ENCODE data around the gene DPP4.

Gene DPP4
- total RNA-seq = 130 to 233 reads per million in 2 experiments

GRCh38 chr2:162073888-162074631 is at the start of gene DPP4:
DPP4 (minus strand) TSS chr2:162074215; CDS start chr2:162073981, 234 bp downstream.
- DNase-seq (ENCODE audit: low read depth) = peak; percentile 17

DNA sequence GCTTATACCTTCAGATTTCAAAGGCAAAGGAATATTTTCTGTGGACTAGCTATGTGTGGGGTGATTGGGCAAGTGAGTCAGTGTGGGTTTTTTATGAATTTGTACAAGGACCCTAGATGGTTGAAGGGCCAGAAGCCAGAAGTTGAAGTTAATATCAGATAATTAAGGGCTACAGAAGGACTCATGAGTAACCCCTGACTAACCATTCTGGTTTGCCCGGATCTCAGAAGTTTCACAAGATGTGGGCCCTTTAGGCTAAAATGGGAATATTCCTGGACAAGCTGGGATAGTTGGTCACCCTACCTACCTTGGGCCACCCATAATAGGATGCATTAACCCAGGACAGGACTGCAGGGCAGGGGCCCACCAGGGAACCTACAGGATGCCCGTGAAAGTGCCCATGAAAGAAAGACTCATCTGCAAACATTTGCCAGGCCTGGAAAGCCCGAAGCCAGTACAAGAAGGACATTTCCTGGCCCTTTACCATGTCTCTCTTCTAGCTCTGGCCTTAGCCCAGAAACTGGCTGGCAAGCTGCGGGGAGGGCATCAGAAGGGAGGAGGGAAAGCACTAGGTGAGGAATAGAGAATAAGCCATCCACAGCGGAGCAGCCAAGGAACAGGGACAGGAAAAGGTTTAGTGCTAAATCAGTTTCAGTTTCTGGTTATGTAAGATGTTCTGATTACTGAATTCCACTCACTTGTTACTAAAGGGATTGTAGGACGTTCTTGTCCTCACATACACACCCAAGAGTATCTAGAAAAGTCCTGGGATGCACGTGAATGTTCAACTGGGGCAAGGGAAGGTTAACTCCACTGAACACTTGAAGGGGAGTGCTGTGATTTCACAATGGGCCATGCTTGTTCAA is 44.4 kb upstream of the DPP4 start:
- DNase-seq (ENCODE audit: low read depth) = no peak

DNA sequence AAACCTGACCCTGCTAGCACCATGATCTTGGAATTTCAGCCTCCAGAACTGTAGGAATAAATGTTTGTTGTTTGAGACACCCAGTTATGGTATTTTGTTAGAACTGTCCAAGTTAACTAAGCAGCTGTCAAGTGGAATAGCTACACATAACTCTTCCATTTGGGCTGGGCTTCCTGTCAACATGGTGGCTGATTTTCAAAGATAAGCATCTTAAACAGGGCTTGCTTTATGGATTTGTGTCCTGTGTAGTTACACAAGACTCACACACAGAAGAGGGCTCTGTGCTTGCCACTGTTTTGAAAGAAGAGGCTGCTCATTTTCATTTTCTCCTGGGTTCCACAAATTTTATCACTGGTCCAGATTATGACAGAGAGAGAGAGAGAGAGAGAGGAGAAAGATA is 42.3 kb upstream of the DPP4 start:
- no peak for DNase-seq (ENCODE audit: low read depth)

- DNase-seq (ENCODE audit: low read depth) = no peak
Observed at GRCh38 chr2:162115076-162115475, 41.1 kb upstream of the DPP4 start.

DNA sequence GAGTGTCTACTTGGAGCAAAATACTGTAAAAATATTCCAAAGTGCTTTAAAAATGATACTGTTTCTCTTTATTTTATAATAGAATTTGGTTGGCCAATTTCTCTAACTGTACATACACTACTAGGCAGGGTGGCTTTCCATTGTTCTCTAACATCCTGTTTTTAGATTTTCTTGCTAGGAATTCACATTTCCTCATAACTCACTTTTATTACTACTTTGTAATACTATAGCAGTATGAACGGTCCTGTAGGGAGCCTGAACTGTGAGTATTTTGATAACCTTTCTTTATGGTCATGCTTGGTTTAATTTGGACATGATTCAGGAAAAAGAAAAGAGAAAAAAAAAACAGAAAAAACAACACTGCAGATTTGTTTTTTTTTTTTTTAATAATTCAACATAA is 40.3 kb upstream of the DPP4 start:
- DNase-seq (ENCODE audit: low read depth) = no peak

- no peak for DNase-seq (ENCODE audit: low read depth)
Observed at GRCh38 chr2:162113776-162114168, 39.8 kb upstream of the DPP4 start.

DNA sequence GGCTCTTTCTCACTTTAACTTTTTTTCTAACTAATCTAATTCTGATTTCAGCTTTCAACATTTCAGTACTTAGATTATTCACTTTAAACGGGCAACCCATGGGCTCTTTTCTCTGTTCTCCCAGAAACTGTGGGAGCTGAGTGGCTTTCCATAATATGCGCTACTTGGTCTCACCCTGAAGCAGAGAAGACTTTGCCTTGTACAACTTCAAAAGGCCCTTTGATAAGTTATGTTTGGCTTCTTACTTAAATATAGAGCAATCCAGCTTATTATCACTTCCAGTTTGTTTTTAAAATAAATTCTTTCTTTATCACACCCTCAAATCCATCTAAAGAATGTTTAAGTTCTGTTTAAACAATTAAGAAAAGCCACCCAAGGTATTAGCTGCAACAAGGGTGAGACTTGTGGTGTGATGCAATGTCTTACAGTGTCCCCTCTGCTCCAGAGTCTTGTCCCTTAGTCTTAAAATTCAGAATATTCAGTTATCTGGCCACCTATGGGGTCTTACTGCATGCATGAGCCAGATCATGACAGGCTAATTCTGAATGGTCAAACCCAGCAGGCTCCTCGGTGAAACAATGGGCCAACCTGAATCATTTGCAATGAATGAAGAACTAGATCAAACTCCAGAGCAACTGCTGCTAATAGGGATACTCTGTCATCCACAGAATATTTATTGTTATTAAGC is 39.2 kb upstream of the DPP4 start:
- DNase-seq (ENCODE audit: low read depth) = no peak

- DNase-seq (ENCODE audit: low read depth) = no peak
Observed at GRCh38 chr2:162111958-162112850, 38.2 kb upstream of the DPP4 start.

DNA sequence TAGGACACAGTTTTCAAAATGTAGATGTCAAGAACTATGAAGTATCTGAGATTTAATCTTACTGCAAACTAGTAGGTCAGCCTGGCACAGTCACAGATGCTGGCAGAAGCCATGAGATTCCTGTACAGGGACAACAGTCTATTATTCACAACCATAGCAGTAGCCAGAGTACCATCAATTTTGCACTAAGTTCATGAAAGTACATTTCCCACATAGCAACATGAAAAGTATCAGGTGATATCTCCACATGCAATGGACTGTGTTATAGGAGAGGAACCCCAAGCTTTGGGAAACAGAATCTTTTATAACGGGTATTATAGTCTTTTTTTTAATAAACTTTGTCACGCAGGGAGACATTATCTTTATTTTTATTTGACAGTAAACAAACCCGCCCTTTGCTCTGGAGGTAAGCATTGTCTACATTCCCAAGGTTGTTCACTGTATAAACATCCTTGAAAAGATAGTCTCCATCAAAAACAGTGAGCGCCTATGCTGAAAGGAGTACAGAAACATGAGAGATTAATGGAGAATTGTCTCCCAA is 33.4 kb upstream of the DPP4 start:
- no peak for DNase-seq (ENCODE audit: low read depth)

DNA sequence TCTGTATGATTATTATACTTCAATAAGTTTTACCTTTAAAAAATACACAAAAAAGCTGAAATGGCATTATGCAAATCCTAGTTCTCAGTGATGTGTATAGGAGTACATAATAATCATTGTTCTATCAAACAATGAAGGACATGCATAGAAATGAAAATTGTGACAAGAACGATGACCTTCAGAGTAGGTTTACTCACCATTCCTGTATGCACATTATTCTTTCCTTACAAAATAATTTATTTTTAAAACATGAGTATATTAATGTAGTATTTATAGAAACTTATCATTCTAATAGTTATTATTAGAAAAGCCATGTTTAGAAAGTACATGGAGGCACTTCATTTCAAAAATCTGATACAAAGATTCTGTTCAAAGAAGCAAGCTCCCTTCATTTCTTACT is 32.7 kb upstream of the DPP4 start:
- no peak for DNase-seq (ENCODE audit: low read depth)

DNA sequence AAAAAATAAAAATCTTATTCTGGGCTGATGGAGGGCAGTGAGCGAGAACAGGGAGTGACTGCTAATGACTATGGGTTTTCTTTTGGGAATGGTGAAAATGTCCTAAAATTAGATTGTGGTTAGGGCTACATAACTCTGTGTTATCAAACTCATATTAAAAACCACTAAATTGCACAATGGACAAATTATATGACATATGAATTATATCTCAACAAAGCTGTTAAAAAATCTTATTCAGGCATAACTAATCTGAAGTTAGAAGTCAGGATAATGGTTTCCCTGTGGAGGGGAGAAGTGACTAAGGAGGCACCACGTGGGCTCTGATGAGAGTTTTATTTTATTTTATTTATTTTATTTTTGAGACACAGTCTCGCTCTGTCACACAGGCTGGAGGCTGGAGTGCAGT is 32.1 kb upstream of the DPP4 start:
- no peak for DNase-seq (ENCODE audit: low read depth)

DNA sequence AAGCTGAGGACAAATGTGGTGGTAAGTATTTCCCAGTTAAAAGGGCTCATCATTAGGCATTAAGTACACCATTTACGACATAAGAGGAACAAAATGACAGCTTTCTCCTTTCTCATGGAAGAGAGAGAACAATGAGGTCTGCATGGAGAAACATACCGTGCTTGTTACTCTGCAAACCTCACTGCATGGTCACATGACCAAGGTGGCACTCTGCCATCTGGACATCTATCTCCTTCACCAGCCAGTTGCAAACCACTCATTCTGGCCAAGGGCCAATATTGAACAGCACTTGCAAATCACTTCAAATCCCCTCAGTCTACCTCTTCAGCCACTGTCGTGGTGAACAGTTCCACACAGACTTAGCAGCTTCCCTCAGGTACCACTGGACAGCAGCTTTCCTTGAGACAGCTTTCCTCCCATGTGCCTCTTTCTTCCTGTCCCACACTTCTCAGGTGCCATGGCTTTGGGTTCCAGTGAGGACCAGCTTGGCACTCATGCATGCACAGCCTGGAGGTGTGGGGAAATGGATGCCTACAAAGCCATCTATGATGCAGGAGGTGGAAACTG is 29.5 kb upstream of the DPP4 start:
- DNase-seq (ENCODE audit: low read depth) = no peak

DNA sequence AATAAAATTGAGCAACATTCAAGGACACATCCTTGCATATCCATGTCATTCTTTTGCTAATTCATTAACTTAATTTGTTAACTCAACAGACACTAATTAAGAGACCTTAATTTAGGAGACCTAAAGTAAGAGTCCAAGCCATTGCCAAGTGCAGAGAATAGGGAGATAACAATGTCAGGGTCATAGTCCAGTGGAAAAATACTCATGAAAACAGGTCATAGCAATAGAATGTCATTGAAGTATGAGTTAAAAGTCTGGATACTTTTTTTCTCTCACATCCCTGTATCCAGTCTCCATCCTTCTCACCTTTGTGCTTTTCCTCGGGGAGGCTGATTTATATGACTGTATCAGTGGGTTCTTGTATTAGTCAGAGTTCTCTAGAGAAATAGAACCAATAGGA is 26.6 kb upstream of the DPP4 start:
- no peak for DNase-seq (ENCODE audit: low read depth)

GRCh38 chr2:162099836-162100235 is 25.8 kb upstream of the DPP4 start:
- DNase-seq (ENCODE audit: low read depth) = no peak

DNA sequence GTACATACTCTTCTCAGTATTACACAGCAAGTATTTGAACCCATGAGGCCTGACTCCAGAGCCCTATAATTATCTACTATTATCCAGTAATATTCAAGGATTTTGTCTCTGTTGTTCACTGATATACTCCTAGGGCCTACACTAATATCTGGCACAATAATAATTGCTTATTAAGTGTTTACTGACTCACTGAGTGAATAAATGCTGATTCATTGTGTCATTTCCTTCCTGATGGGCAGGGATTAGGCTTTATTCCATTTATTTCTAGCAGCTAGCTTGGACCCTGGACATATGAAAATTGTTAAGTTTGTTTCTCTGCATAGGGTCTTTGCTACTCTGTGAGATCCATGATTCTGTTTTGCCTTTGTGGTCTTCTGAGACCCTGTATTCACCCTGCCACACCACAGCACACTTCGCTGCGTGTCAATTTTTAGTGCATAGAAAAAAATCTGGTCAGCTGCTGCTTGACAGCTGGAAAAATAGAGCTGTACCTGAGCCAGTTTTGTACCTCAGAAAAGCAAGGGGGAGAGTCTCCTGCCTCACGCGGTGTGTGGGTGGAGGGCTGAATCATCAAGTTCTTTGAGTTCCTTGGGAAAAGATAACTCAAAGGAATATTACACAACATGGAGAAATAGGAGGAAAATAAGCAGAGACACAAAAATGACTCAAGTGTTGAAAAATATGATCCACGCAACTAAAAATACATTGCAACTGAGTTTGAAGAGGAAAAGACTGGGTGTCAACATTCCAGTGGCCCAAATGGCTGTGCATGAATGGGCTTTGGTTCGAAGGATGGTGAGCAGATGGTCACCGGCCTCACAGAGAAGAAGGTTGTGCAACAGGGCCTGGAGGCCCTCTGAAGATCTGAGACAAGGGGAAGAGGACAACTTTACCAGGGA is 18.9 kb upstream of the DPP4 start:
- DNase-seq (ENCODE audit: low read depth) = no peak

DNA sequence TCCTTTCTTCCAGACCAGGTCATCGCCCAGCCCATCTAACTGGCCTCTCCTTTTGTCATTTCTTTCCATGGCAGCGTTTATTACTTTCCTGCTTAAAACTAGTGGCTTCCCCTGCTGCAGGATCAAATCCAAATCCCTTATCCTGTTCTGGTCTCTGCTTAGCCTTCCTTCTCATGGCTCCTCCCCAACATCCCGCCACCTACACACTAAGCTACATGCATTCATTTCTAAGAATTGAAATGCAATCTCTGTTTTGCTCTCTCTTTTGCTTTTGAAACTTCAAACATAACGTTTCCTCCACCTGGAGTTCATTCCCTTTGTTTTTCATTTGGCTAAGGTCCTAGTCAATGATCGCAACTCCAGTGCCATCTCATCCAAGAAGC is 18.0 kb upstream of the DPP4 start:
- no peak for DNase-seq (ENCODE audit: low read depth)

DNA sequence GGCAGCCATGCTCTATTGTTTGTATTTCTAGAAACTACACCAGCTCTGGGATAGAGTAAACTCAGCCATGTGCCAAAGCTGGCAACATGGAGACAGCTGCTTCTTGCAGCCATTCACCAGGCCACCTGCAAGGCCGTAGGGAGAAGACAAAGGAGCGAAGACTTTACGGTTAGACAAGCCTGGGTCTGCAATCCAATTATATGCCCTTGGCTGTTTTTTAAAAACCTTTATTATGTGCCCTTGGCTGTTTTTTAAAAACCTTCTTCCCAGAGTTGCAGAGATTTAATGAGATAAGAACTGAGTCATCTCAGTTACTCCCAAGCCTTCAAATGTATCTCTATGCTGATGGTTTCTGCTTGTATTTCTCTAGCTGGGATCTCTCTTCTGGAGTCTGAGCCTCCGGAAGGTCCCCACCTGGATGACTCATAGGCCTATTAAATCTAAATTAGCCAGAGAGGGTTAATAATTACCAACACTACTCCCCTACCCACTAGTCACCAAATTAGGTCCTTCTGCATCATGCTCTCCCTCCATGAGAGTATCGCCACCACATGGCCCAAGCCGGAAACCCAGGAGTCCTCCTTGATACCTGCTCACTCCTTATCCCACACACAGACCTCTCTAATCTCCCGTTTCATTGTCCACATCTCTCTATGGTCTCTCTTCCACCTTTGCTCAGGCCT is 17.5 kb upstream of the DPP4 start:
- no peak for DNase-seq (ENCODE audit: low read depth)

DNA sequence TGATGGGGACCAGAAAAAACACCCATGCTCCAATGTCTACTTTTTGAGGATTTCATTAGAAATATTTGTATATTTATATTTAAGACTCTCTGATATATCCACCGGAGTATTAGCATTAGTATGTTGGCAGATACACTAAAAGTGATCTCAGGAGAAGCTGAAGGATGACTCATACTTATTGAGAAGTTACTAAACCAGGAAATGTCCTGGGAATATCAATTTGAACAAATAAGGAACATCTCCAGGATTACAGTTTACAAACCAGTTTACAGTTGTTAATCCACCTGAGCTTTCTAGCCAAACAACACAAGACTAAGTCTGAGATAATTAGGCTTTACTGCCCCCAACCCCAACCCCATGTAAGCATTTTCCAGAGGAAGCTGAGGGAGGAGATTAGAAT is 16.1 kb upstream of the DPP4 start:
- DNase-seq (ENCODE audit: low read depth) = no peak

- no peak for DNase-seq (ENCODE audit: low read depth)
Observed at GRCh38 chr2:162086904-162087303, 12.9 kb upstream of the DPP4 start.

Data from T follicular helper cell (primary cell).